H1 (cell line): ENCODE measurements around the gene FXYD3. TPM values are rescaled to one million over a fixed set of nuclear protein-coding genes. Genes with fewer than 3 reads are reported as not detected.

Experiments used
- CTCF ChIA-PET: fragments of 300-600 bp; sonication (Branson Sonifier 250); formaldehyde crosslinking; loops from one replicate; lab custom pipeline; 2021; ENCODE audit not compliant: partially characterized antibody; lab: Charles Lee
- POLR2A ChIA-PET: fragments of 300-600 bp; sonication (Branson Sonifier 250); formaldehyde crosslinking; loops from one replicate; lab custom pipeline; 2021; ENCODE audit warnings: inconsistent platforms; ENCODE audit not compliant: partially characterized antibody; lab: Charles Lee
- DNase-seq, 2 experiments: peaks; one replicate each; pipeline versions ENCODE4 v3.0.0 to v3.0.0-alpha.2; 2010 to 2022; ENCODE audit warnings: low spot score in 2 of 2, low read depth in 1 of 2, mixed read lengths in 1 of 2
- FAIRE-seq: peaks from 2 replicates; lab custom pipeline; 2011; peaks lifted over from hg19 to GRCh38; lab: Jason Lieb, UNC
- H2AFZ ChIP-seq: 2 replicates; pipeline ENCODE4 v1.8.1; 2012; ENCODE audit warnings: low read length, inconsistent platforms
- H2AK5ac ChIP-seq: 2 replicates; pipeline ENCODE4 v1.6.1; 2013; ENCODE audit warnings: low read depth, low read length
- H2BK120ac ChIP-seq: replicated peaks from 2 replicates; pipeline ENCODE3; 2013; ENCODE audit warnings: low read depth, low read length, inconsistent platforms
- H2BK12ac ChIP-seq: 2 replicates; pipeline ENCODE4 v1.6.1; 2013; ENCODE audit warnings: low read depth, low read length
- H2BK15ac ChIP-seq: 2 replicates; pipeline ENCODE4 v1.6.1; 2013; ENCODE audit warnings: low read length
- H2BK20ac ChIP-seq: 2 replicates; pipeline ENCODE4 v1.6.1; 2013; ENCODE audit warnings: low read length
- H2BK5ac ChIP-seq: 2 replicates; pipeline ENCODE4 v1.6.1; 2013; ENCODE audit warnings: low read depth, low read length
- H3K14ac ChIP-seq: 2 replicates; pipeline ENCODE4 v1.6.1; 2013; ENCODE audit warnings: inconsistent platforms; ENCODE audit not compliant: insufficient read length
- H3K18ac ChIP-seq: 2 replicates; pipeline ENCODE4 v1.6.1; 2013; ENCODE audit warnings: low read length; ENCODE audit errors: extremely low read depth
- H3K23ac ChIP-seq: 2 replicates; pipeline ENCODE4 v1.6.1; 2013; ENCODE audit warnings: inconsistent platforms; ENCODE audit not compliant: insufficient read length
- H3K23me2 ChIP-seq: 2 replicates; pipeline ENCODE4 v1.6.1; 2013; ENCODE audit warnings: low read depth, low read length
- H3K27ac ChIP-seq: 2 replicates; pipeline ENCODE4 v1.6.1; 2011; ENCODE audit warnings: low read depth, low read length, inconsistent platforms
- H3K27me3 ChIP-seq, 4 experiments: replicated peaks in 1 of 4; 1 replicate in 1 of 4; 2 replicates in 3 of 4; pipeline versions ENCODE4 v1.6.1 to v1.8.1; 2011 to 2013; ENCODE audit warnings: low read length in 3 of 4, mild to moderate bottlenecking in 3 of 4, inconsistent platforms in 2 of 4, mixed read lengths in 2 of 4, moderate library complexity in 1 of 4; ENCODE audit not compliant: control insufficient read depth in 3 of 4, insufficient read depth in 3 of 4; ENCODE audit errors: extremely low read depth in 1 of 4
- H3K36me3 ChIP-seq, 4 experiments: 2 replicates each; pipeline versions ENCODE4 v1.6.1 to v1.8.1; 2011 to 2013; ENCODE audit warnings: mild to moderate bottlenecking in 4 of 4, low read length in 3 of 4, moderate library complexity in 2 of 4, control low read depth in 1 of 4, inconsistent platforms in 1 of 4; ENCODE audit not compliant: insufficient read depth in 4 of 4, control insufficient read depth in 2 of 4
- H3K4ac ChIP-seq: replicated peaks from 2 replicates; pipeline ENCODE3; 2013; ENCODE audit warnings: low read length, low read depth, mixed read lengths, inconsistent platforms; ENCODE audit not compliant: insufficient read length
- H3K4me1 ChIP-seq, 4 experiments: replicated peaks in 1 of 4; 1 replicate in 1 of 4; 2 replicates in 3 of 4; pipeline versions ENCODE4 v1.6.1 to v1.8.1; 2011 to 2013; ENCODE audit warnings: low read length in 3 of 4, inconsistent platforms in 2 of 4, mixed read lengths in 1 of 4; ENCODE audit not compliant: insufficient read depth in 4 of 4, control insufficient read depth in 3 of 4
- H3K4me2 ChIP-seq, 2 experiments: 2 replicates each; pipeline versions ENCODE4 v1.6.1 to v1.8.1; 2011 to 2013; ENCODE audit warnings: low read depth in 2 of 2, low read length in 2 of 2, control low read depth in 1 of 2, inconsistent platforms in 1 of 2, mild to moderate bottlenecking in 1 of 2; ENCODE audit not compliant: insufficient read depth in 1 of 2
- H3K4me3 ChIP-seq, 4 experiments: fragments of 200-600, 300-600 bp in 1 of 4; sonication (generic), shearing (Covaris generic), sonication (Bioruptor Twin) in 1 of 4; 2 replicates each; pipeline versions ENCODE4 v1.5.1 to v1.8.1; 2011 to 2016; ENCODE audit warnings: low read length in 4 of 4, low read depth in 3 of 4, control low read depth in 2 of 4, inconsistent platforms in 2 of 4, mild to moderate bottlenecking in 2 of 4, mixed read lengths in 1 of 4, moderate library complexity in 1 of 4; ENCODE audit not compliant: insufficient read depth in 2 of 4; ENCODE audit errors: extremely low read depth in 1 of 4
- H3K56ac ChIP-seq: replicated peaks from 2 replicates; pipeline ENCODE3; 2013; ENCODE audit warnings: low read depth, mild to moderate bottlenecking, mixed read lengths, low read length, inconsistent platforms; ENCODE audit not compliant: insufficient read length
- H3K79me1 ChIP-seq: 2 replicates; pipeline ENCODE4 v1.6.1; 2013; ENCODE audit warnings: low read depth, low read length, control low read depth
- H3K79me2 ChIP-seq, 2 experiments: 2 replicates each; pipeline versions ENCODE4 v1.6.1 to v1.8.1; 2012 to 2013; ENCODE audit warnings: low read length in 2 of 2, mild to moderate bottlenecking in 2 of 2, inconsistent platforms in 1 of 2; ENCODE audit not compliant: insufficient read depth in 2 of 2, control insufficient read depth in 1 of 2
- H3K9ac ChIP-seq, 4 experiments: replicated peaks in 1 of 4; 1 replicate in 1 of 4; 2 replicates in 3 of 4; pipeline versions ENCODE4 v1.6.1 to v1.8.1; 2011 to 2013; ENCODE audit warnings: low read depth in 3 of 4, low read length in 3 of 4, control low read depth in 2 of 4, mild to moderate bottlenecking in 2 of 4, moderate library complexity in 2 of 4, inconsistent platforms in 1 of 4; ENCODE audit errors: extremely low read depth in 1 of 4
- H3K9me3 ChIP-seq, 2 experiments: 2 replicates each; pipeline versions ENCODE4 v1.6.1 to v1.8.1; 2012 to 2013; ENCODE audit warnings: mild to moderate bottlenecking in 2 of 2, moderate library complexity in 2 of 2, control low read depth in 1 of 2, inconsistent platforms in 1 of 2, low read depth in 1 of 2, low read length in 1 of 2, mixed read lengths in 1 of 2; ENCODE audit not compliant: insufficient read depth in 2 of 2
- H4K20me1 ChIP-seq, 2 experiments: replicated peaks in 1 of 2; 2 replicates each; pipeline versions ENCODE3 to v1.8.1; 2011 to 2013; ENCODE audit warnings: inconsistent platforms in 2 of 2, low read length in 2 of 2, mild to moderate bottlenecking in 1 of 2; ENCODE audit not compliant: insufficient read depth in 2 of 2, control insufficient read depth in 1 of 2
- H4K5ac ChIP-seq: 2 replicates; pipeline ENCODE4 v1.6.1; 2013; ENCODE audit warnings: low read length, low read depth, mixed read lengths, inconsistent platforms; ENCODE audit not compliant: insufficient read length
- H4K8ac ChIP-seq: 2 replicates; pipeline ENCODE4 v1.8.0; 2013; ENCODE audit warnings: mild to moderate bottlenecking, moderate library complexity, low read length, inconsistent platforms; ENCODE audit not compliant: insufficient read depth; ENCODE audit errors: extremely low read depth
- H4K91ac ChIP-seq: replicated peaks from 2 replicates; pipeline ENCODE3; 2013; ENCODE audit warnings: low read length, mixed read lengths, inconsistent platforms; ENCODE audit not compliant: insufficient read length
- SP1 ChIP-seq: IDR thresholded peaks from 2 replicates; pipeline ENCODE4 v1.6.1; 2011; ENCODE audit warnings: low read depth, low read length
- TEAD4 ChIP-seq: IDR thresholded peaks from 2 replicates; pipeline ENCODE4 v1.6.1; 2012; ENCODE audit warnings: low read depth, low read length, inconsistent platforms, mixed read lengths
- WGBS, 2 experiments: shearing (Covaris generic) in 1 of 2; methylation state at CpG; one replicate each; pipeline versions ENCODE4 v1.1.6 to v1.1.7; 2013 to 2015; ENCODE audit warnings: low lambda C conversion rate in 2 of 2, mixed read lengths in 2 of 2, inconsistent platforms in 1 of 2, low coverage in 1 of 2, missing lambda C conversion rate in 1 of 2; ENCODE audit not compliant: insufficient replicate concordance in 2 of 2, insufficient coverage in 1 of 2, insufficient read length in 1 of 2; ENCODE audit errors: extremely low coverage in 1 of 2, missing lambda C conversion rate in 1 of 2; 5-methylcytosine and 5-hydroxymethylcytosine counted together
- polyA plus RNA-seq, 7 experiments: library from polyadenylated mRNA; depleted of rRNA in 3 of 7; stranded (reverse) in 5 of 7; unstranded in 2 of 7; fragments of >200 nt in 5 of 7; fragments of 200-250 nt in 2 of 7; gene quantifications; 1 replicate in 5 of 7; 2 replicates in 1 of 7; 4 replicates in 1 of 7; pipeline versions ENCODE4 v1.2.1 to v1.2.3, GENCODE V29; 2011 to 2013; ENCODE audit warnings: missing spikeins in 2 of 7, mixed read lengths in 2 of 7
- total RNA-seq: library from RNA; stranded (reverse); fragmentation: NEBNext Ultra II Directional; extraction: Animal tissue kit (Norgen Biotek cat#: 25700); gene quantifications from 2 replicates; pipeline ENCODE4 v1.2.1, GENCODE V29; 2021

The FXYD3 gene
- total and polyA plus RNA-seq, 2 of the 8 experiments (the other 6 are each of a cell fraction or from before 2014, with no cell fraction given), result 0.33 TPM; not detected in 1

- Histone ChIP-seq H3K4me3 (no peak overlapping the region), H3K23ac (no peak overlapping the region), H3K4me2 (no peak overlapping the region), H4K5ac (no peak overlapping the region), H3K56ac (peak overlapping the region; percentile 69), H4K91ac (no peak overlapping the region), H2BK5ac (peak overlapping the region; percentile 66; the same call in 1 of the 2 replicates), H2BK20ac (no peak overlapping the region), H2AFZ (no peak overlapping the region), H3K4ac (no peak overlapping the region), H3K27ac (no peak overlapping the region), H3K4me1 (peaks cover 0 to 5% (median 1%) of the 10 kb centered on the region in 4 experiments; a peak in 3 of 7 replicates), H3K14ac (no peak overlapping the region), H2BK12ac (peak overlapping the region; percentile 60; the same call in 1 of the 2 replicates), H3K23me2 (peaks cover 7% of the 10 kb centered on the region; the same call in 1 of the 2 replicates), H3K36me3 (no peaks in the 10 kb centered on the region), H4K8ac (no peak overlapping the region; the same call in 1 of the 2 replicates), H4K20me1 (peaks cover 0 to 7% of the 10 kb centered on the region in 2 experiments), H3K27me3 (no peaks in the 10 kb centered on the region; a peak in 1 of 7 replicates), H3K18ac (no peak overlapping the region), H3K9me3 (no peaks in the 10 kb centered on the region), H3K79me2 (no peaks in the 10 kb centered on the region), H3K9ac (no peak overlapping the region), H2BK120ac (no peak overlapping the region), H2BK15ac (no peak overlapping the region), H2AK5ac (peak overlapping the region; percentile 95), H3K79me1 (no peaks in the 10 kb centered on the region)
- CTCF ChIA-PET, result interaction anchor here (1.0 to 1.7 kb wide), 3 partner anchors 10 to 61 kb away, joined by 5 to 7 read pairs (median 5); partner anchors contain the start of genes FXYD3 and LGI4
- FAIRE-seq (no peak), DNase-seq (no peak)
- TF ChIP-seq SP1, result no peak
- no peak for TF ChIP-seq TEAD4
- POLR2A ChIA-PET, result interaction anchor here (0.7 to 1.7 kb wide), 3 partner anchors 8 to 18 kb away, joined by 3 to 4 read pairs (median 3); no protein-coding TSS in a partner anchor
- 73% methylated on average over 15 of the region's 30 CpGs; no CpG with 5 or more reads in 1 of the 2 experiments for WGBS, 2 experiments
These were observed 10.0 kb upstream of the FXYD3 start for GRCh38 chr19:35105411-35106290.
